WTC11 (cell line): Measurements from ENCODE around the gene HES3. TPM values are rescaled to one million over a fixed set of nuclear protein-coding genes. Genes with fewer than 3 reads are reported as not detected.

Experiments
- CREB1 ChIP-seq: sonication (generic); formaldehyde crosslinking; IDR thresholded peaks from 2 replicates; pipeline ENCODE4 v1.8.0; 2023; ENCODE audit warnings: mild to moderate bottlenecking, missing genetic modification reagents
- ETV6 ChIP-seq: sonication (generic); formaldehyde crosslinking; IDR thresholded peaks from 2 replicates; pipeline ENCODE4 v1.8.1; 2022; ENCODE audit warnings: mild to moderate bottlenecking, missing genetic modification reagents
- GABPB1 ChIP-seq: sonication (generic); formaldehyde crosslinking; IDR thresholded peaks from 2 replicates; pipeline ENCODE4 v1.8.1; 2023; ENCODE audit warnings: mild to moderate bottlenecking, missing genetic modification reagents
- NFE2L1 ChIP-seq: sonication (generic); formaldehyde crosslinking; IDR thresholded peaks from 2 replicates; pipeline ENCODE4 v1.8.1; 2023; ENCODE audit warnings: missing genetic modification reagents
- NFYB ChIP-seq: sonication (generic); formaldehyde crosslinking; conservative IDR thresholded peaks from 2 replicates; pipeline ENCODE4 v1.8.0; 2022; ENCODE audit warnings: low read depth, missing genetic modification reagents
- NR2C2 ChIP-seq: sonication (generic); formaldehyde crosslinking; IDR thresholded peaks from 2 replicates; pipeline ENCODE4 v1.8.0; 2022; ENCODE audit warnings: mild to moderate bottlenecking, missing genetic modification reagents
- SMAD3 ChIP-seq: sonication (generic); formaldehyde crosslinking; IDR thresholded peaks from 2 replicates; pipeline ENCODE4 v1.8.0; 2022; ENCODE audit warnings: missing genetic modification reagents, mild to moderate bottlenecking, borderline replicate concordance
- TCF7 ChIP-seq: sonication (generic); formaldehyde crosslinking; IDR thresholded peaks from 2 replicates; pipeline ENCODE4 v1.8.0; 2022; ENCODE audit warnings: mild to moderate bottlenecking, low read depth, missing genetic modification reagents, moderate library complexity
- TP53 ChIP-seq: sonication (generic); formaldehyde crosslinking; IDR thresholded peaks from 2 replicates; pipeline ENCODE4 v1.8.1; 2023; ENCODE audit warnings: mild to moderate bottlenecking, missing genetic modification reagents
- ZNF138 ChIP-seq: sonication (generic); formaldehyde crosslinking; conservative IDR thresholded peaks from 2 replicates; pipeline ENCODE4 v1.8.1; 2022; ENCODE audit warnings: mild to moderate bottlenecking, moderate library complexity, missing genetic modification reagents
- ZNF396 ChIP-seq: fragments of 250-450 bp; sonication (Bioruptor Pico); IDR thresholded peaks from 2 replicates; pipeline ENCODE4 v1.8.0; 2021; ENCODE audit warnings: mild to moderate bottlenecking, moderate library complexity, borderline replicate concordance
- total RNA-seq: library from RNA; stranded (reverse); gene quantifications from 3 replicates; pipeline ENCODE4 v1.2.3, GENCODE V29; 2021
- TF ChIP-seq, protein P1 (sequence below): sonication (generic); formaldehyde crosslinking; IDR thresholded peaks from 2 replicates; pipeline ENCODE4 v1.8.1; 2023; ENCODE audit warnings: mild to moderate bottlenecking, moderate library complexity, missing genetic modification reagents
- TF ChIP-seq, protein P2 (sequence below): sonication (generic); formaldehyde crosslinking; IDR thresholded peaks from 2 replicates; pipeline ENCODE4 v1.8.1; 2023; ENCODE audit warnings: mild to moderate bottlenecking, missing genetic modification reagents, borderline replicate concordance
- TF ChIP-seq, protein P3 (sequence below): sonication (generic); formaldehyde crosslinking; IDR thresholded peaks from 2 replicates; pipeline ENCODE4 v1.8.0; 2022; ENCODE audit warnings: mild to moderate bottlenecking, missing genetic modification reagents
- TF ChIP-seq, protein P4 (sequence below): fragments of 200-600 bp; IDR thresholded peaks from 2 replicates; pipeline ENCODE4 v1.8.0; 2022; ENCODE audit warnings: antibody characterized with exemption
- TF ChIP-seq, protein P5 (sequence below): fragments of 250-450 bp; sonication (Bioruptor Pico); IDR thresholded peaks from 2 replicates; pipeline ENCODE4 v1.9.0; 2021; ENCODE audit warnings: mild to moderate bottlenecking
- TF ChIP-seq, protein P6 (sequence below): sonication (generic); formaldehyde crosslinking; IDR thresholded peaks from 2 replicates; pipeline ENCODE4 v1.8.0; 2022; ENCODE audit warnings: mild to moderate bottlenecking, missing genetic modification reagents
- TF ChIP-seq, protein P7 (sequence below): sonication (generic); formaldehyde crosslinking; IDR thresholded peaks from 2 replicates; pipeline ENCODE4 v1.8.0; 2022; ENCODE audit warnings: mild to moderate bottlenecking, missing genetic modification reagents
- TF ChIP-seq, protein P8 (sequence below): sonication (generic); formaldehyde crosslinking; IDR thresholded peaks from 2 replicates; pipeline ENCODE4 v1.8.0; 2023; ENCODE audit warnings: mild to moderate bottlenecking, missing genetic modification reagents

HES3 gene
- total RNA-seq, 1 experiment from 2014 or later, result 74.7 TPM

DNA sequence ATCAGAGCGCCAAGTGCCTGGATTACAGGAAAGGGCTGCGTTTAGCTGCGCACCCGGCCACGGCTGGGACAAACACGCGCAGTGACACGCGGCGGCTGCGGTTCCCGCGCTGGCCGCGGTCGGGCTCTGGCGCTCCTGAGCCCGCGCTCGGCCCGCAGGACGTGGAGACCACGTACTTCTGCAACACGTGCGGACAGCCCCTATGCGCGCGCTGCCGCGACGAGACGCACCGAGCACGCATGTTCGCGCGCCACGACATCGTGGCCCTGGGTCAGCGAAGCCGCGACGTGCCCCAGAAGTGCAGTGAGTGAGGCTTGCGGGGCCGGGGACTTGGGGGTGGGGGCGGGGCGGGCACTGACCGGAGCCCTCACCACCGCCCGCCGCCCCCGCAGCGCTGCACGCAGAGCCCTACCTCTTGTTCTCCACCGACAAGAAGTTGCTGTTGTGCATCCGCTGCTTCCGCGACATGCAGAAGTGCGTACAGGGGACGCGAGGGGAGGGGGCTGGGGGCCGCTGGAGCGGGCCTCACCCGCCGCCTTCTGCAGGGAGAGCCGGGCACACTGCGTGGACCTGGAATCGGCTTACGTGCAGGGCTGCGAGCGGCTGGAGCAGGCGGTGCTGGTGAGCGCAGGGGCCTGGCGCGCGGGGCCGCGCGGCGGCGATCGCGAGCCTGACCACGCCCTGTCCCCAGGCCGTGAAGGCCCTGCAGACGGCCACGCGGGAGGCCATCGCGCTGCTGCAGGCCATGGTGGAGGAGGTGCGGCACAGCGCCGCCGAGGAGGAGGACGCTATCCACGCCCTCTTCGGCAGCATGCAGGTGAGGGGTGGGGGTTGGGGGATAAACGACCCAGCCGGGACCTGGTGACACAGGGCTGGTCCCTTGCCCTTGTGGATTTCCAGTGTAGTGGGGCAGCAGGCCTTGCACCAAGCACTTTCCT lies 35.0 kb upstream of the HES3 start (continued):
- TF ChIP-seq, protein P1, sequence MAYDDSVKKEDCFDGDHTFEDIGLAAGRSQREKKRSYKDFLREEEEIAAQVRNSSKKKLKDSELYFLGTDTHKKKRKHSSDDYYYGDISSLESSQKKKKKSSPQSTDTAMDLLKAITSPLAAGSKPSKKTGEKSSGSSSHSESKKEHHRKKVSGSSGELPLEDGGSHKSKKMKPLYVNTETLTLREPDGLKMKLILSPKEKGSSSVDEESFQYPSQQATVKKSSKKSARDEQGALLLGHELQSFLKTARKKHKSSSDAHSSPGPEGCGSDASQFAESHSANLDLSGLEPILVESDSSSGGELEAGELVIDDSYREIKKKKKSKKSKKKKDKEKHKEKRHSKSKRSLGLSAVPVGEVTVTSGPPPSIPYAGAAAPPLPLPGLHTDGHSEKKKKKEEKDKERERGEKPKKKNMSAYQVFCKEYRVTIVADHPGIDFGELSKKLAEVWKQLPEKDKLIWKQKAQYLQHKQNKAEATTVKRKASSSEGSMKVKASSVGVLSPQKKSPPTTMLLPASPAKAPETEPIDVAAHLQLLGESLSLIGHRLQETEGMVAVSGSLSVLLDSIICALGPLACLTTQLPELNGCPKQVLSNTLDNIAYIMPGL, result no peak; the same call in 1 of the 2 replicates
- TF ChIP-seq, protein P2, sequence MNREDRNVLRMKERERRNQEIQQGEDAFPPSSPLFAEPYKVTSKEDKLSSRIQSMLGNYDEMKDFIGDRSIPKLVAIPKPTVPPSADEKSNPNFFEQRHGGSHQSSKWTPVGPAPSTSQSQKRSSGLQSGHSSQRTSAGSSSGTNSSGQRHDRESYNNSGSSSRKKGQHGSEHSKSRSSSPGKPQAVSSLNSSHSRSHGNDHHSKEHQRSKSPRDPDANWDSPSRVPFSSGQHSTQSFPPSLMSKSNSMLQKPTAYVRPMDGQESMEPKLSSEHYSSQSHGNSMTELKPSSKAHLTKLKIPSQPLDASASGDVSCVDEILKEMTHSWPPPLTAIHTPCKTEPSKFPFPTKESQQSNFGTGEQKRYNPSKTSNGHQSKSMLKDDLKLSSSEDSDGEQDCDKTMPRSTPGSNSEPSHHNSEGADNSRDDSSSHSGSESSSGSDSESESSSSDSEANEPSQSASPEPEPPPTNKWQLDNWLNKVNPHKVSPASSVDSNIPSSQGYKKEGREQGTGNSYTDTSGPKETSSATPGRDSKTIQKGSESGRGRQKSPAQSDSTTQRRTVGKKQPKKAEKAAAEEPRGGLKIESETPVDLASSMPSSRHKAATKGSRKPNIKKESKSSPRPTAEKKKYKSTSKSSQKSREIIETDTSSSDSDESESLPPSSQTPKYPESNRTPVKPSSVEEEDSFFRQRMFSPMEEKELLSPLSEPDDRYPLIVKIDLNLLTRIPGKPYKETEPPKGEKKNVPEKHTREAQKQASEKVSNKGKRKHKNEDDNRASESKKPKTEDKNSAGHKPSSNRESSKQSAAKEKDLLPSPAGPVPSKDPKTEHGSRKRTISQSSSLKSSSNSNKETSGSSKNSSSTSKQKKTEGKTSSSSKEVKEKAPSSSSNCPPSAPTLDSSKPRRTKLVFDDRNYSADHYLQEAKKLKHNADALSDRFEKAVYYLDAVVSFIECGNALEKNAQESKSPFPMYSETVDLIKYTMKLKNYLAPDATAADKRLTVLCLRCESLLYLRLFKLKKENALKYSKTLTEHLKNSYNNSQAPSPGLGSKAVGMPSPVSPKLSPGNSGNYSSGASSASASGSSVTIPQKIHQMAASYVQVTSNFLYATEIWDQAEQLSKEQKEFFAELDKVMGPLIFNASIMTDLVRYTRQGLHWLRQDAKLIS (CRISPR knock-in tag), result no peak
- TF ChIP-seq GABPB1 (CRISPR knock-in tag) (no peak), ZNF396 (no peak), NFE2L1 (no peak), SMAD3 (CRISPR knock-in tag) (no peak), ZNF138 (CRISPR knock-in tag) (0 out of 2 replicates have a peak, but pooled peaks have one; percentile 18), NFYB (no peak; the same call in 1 of the 2 replicates), TP53 (CRISPR knock-in tag) (no peak), CREB1 (CRISPR knock-in tag) (peak; percentile 79; the same call in 1 of the 2 replicates), TCF7 (CRISPR knock-in tag) (no peak), NR2C2 (CRISPR knock-in tag) (peak; percentile 71), ETV6 (no peak)
- TF ChIP-seq, protein P3, sequence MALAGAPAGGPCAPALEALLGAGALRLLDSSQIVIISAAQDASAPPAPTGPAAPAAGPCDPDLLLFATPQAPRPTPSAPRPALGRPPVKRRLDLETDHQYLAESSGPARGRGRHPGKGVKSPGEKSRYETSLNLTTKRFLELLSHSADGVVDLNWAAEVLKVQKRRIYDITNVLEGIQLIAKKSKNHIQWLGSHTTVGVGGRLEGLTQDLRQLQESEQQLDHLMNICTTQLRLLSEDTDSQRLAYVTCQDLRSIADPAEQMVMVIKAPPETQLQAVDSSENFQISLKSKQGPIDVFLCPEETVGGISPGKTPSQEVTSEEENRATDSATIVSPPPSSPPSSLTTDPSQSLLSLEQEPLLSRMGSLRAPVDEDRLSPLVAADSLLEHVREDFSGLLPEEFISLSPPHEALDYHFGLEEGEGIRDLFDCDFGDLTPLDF (CRISPR knock-in tag), result peak; percentile 65
- TF ChIP-seq, protein P4, sequence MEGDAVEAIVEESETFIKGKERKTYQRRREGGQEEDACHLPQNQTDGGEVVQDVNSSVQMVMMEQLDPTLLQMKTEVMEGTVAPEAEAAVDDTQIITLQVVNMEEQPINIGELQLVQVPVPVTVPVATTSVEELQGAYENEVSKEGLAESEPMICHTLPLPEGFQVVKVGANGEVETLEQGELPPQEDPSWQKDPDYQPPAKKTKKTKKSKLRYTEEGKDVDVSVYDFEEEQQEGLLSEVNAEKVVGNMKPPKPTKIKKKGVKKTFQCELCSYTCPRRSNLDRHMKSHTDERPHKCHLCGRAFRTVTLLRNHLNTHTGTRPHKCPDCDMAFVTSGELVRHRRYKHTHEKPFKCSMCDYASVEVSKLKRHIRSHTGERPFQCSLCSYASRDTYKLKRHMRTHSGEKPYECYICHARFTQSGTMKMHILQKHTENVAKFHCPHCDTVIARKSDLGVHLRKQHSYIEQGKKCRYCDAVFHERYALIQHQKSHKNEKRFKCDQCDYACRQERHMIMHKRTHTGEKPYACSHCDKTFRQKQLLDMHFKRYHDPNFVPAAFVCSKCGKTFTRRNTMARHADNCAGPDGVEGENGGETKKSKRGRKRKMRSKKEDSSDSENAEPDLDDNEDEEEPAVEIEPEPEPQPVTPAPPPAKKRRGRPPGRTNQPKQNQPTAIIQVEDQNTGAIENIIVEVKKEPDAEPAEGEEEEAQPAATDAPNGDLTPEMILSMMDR, result peak; percentile 47; the same call in 1 of the 2 replicates
- TF ChIP-seq, protein P5, sequence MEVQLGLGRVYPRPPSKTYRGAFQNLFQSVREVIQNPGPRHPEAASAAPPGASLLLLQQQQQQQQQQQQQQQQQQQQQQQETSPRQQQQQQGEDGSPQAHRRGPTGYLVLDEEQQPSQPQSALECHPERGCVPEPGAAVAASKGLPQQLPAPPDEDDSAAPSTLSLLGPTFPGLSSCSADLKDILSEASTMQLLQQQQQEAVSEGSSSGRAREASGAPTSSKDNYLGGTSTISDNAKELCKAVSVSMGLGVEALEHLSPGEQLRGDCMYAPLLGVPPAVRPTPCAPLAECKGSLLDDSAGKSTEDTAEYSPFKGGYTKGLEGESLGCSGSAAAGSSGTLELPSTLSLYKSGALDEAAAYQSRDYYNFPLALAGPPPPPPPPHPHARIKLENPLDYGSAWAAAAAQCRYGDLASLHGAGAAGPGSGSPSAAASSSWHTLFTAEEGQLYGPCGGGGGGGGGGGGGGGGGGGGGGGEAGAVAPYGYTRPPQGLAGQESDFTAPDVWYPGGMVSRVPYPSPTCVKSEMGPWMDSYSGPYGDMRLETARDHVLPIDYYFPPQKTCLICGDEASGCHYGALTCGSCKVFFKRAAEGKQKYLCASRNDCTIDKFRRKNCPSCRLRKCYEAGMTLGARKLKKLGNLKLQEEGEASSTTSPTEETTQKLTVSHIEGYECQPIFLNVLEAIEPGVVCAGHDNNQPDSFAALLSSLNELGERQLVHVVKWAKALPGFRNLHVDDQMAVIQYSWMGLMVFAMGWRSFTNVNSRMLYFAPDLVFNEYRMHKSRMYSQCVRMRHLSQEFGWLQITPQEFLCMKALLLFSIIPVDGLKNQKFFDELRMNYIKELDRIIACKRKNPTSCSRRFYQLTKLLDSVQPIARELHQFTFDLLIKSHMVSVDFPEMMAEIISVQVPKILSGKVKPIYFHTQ (CRISPR knock-in tag), result no peak
- TF ChIP-seq, protein P6, sequence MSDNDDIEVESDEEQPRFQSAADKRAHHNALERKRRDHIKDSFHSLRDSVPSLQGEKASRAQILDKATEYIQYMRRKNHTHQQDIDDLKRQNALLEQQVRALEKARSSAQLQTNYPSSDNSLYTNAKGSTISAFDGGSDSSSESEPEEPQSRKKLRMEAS, result peak; percentile 86
- TF ChIP-seq, protein P7, sequence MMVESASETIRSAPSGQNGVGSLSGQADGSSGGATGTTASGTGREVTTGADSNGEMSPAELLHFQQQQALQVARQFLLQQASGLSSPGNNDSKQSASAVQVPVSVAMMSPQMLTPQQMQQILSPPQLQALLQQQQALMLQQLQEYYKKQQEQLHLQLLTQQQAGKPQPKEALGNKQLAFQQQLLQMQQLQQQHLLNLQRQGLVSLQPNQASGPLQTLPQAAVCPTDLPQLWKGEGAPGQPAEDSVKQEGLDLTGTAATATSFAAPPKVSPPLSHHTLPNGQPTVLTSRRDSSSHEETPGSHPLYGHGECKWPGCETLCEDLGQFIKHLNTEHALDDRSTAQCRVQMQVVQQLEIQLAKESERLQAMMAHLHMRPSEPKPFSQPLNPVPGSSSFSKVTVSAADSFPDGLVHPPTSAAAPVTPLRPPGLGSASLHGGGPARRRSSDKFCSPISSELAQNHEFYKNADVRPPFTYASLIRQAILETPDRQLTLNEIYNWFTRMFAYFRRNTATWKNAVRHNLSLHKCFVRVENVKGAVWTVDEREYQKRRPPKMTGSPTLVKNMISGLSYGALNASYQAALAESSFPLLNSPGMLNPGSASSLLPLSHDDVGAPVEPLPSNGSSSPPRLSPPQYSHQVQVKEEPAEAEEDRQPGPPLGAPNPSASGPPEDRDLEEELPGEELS, result peak; percentile 57; the same call in 1 of the 2 replicates
- TF ChIP-seq, protein P8, sequence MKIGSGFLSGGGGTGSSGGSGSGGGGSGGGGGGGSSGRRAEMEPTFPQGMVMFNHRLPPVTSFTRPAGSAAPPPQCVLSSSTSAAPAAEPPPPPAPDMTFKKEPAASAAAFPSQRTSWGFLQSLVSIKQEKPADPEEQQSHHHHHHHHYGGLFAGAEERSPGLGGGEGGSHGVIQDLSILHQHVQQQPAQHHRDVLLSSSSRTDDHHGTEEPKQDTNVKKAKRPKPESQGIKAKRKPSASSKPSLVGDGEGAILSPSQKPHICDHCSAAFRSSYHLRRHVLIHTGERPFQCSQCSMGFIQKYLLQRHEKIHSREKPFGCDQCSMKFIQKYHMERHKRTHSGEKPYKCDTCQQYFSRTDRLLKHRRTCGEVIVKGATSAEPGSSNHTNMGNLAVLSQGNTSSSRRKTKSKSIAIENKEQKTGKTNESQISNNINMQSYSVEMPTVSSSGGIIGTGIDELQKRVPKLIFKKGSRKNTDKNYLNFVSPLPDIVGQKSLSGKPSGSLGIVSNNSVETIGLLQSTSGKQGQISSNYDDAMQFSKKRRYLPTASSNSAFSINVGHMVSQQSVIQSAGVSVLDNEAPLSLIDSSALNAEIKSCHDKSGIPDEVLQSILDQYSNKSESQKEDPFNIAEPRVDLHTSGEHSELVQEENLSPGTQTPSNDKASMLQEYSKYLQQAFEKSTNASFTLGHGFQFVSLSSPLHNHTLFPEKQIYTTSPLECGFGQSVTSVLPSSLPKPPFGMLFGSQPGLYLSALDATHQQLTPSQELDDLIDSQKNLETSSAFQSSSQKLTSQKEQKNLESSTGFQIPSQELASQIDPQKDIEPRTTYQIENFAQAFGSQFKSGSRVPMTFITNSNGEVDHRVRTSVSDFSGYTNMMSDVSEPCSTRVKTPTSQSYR (CRISPR knock-in tag), result 0 out of 2 replicates have a peak, but pooled peaks have one; percentile 60
